ENCODE data around the gene PHKG2.

DNA sequence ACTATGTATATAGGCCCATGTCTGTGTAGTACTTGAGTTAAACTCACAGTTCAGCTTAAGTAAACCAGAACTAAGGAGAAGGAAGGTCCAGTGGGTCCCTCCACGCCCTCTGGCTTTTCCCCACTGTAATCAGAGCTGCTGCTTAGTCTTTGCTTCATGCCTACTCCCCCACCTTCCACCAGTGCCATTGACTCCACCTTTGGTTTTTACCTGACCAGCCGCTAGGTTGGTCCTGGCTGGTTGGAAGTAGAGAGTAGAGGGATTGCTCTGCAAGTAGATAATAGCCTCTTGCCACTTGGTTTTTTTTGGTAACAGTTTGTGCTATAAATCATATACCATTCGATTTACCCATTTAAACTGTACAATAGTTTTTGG lies 22.8 kb upstream of the PHKG2 start:
- TF ChIP-seq, protein P1, sequence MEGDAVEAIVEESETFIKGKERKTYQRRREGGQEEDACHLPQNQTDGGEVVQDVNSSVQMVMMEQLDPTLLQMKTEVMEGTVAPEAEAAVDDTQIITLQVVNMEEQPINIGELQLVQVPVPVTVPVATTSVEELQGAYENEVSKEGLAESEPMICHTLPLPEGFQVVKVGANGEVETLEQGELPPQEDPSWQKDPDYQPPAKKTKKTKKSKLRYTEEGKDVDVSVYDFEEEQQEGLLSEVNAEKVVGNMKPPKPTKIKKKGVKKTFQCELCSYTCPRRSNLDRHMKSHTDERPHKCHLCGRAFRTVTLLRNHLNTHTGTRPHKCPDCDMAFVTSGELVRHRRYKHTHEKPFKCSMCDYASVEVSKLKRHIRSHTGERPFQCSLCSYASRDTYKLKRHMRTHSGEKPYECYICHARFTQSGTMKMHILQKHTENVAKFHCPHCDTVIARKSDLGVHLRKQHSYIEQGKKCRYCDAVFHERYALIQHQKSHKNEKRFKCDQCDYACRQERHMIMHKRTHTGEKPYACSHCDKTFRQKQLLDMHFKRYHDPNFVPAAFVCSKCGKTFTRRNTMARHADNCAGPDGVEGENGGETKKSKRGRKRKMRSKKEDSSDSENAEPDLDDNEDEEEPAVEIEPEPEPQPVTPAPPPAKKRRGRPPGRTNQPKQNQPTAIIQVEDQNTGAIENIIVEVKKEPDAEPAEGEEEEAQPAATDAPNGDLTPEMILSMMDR (conservative IDR thresholded peaks at IDR 0.05; ENCODE audit: low read depth, low read length), result no peak
- no peak for TF ChIP-seq EZH2 (IDR thresholded peaks at IDR 0.05; ENCODE audit: borderline replicate concordance, low read depth, low read length, poor library complexity, severe bottlenecking)
